ENCODE results near the gene TTC17. TPM values are rescaled to one million over a fixed set of nuclear protein-coding genes. Genes with fewer than 3 reads are reported as not detected.
"Not testable (repeated sequence)": the region's sequence is repeated elsewhere in the genome, so short reads cannot be mapped to it uniquely, and the experiment has no call there.

TTC17 gene
- total RNA-seq, 2 experiments from 2014 or later: 57.1 to 64.3 TPM

DNA sequence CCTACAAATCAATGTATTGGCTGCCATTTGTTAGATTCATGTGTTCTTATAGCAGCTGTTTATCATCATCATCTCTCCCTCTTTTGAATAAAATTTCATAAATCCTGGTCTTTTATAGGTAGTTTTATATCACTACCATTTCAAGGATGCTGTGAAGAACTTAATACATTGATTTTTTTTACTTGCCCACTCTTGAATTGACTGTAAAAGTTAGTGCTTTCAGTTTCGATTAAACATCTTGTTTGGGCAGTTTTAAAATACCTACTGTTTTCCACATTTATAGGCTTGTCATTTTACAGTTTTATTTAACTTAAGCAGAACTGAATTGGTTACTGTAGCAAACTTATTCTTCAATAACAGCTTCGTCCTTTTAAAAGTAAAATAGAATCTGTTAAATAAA is 59.5 kb downstream of the TTC17 start:
- Mint-ChIP-seq H3K4me1 (ENCODE audit: low read depth) (no peaks in the 10 kb centered on the region), H3K36me3 (ENCODE audit: low read depth) (peaks cover 6% of the 10 kb centered on the region), H3K9me3 (no peaks in the 10 kb centered on the region), H3K27me3 (ENCODE audit: low read depth) (no peaks in the 10 kb centered on the region), H3K4me3 (no peak overlapping the region), H3K27ac (no peak overlapping the region)
- CTCF ChIA-PET: interaction anchor here (1.5 kb wide), 1 partner anchor 15 kb away, joined by 3 read pairs; no protein-coding TSS in a partner anchor
- intact Hi-C loops (cut with micrococcal nuclease): loop anchor here (5.0 kb wide), 1 partner anchor 646 kb away; no protein-coding TSS in a partner anchor
- no peak for DNase-seq

- DNase-seq: peak; percentile 57
- Mint-ChIP-seq H3K4me3 (no peak overlapping the region), H3K27me3 (ENCODE audit: low read depth) (no peaks in the 10 kb centered on the region), H3K36me3 (ENCODE audit: low read depth) (peaks cover 3% of the 10 kb centered on the region), H3K9me3 (no peaks in the 10 kb centered on the region), H3K27ac (no peak overlapping the region), H3K4me1 (ENCODE audit: low read depth) (no peaks in the 10 kb centered on the region)
- intact Hi-C loops (cut with micrococcal nuclease): loop anchor here (1.0 to 5.0 kb wide), 2 partner anchors 108 to 647 kb away; partner anchors contain the start of gene API5
- CTCF ChIA-PET: no interaction called here
These were observed 60.7 kb downstream of the TTC17 start for GRCh38 chr11:43419460-43419859.

- H3K36me3 Mint-ChIP-seq (ENCODE audit: low read depth): peaks cover 29% of the 10 kb centered on the region
- intact Hi-C loops (cut with micrococcal nuclease): no loop called here
- peaks cover 2% of the 10 kb centered on the region for H3K4me1 Mint-ChIP-seq (ENCODE audit: low read depth)
- CTCF ChIA-PET: no interaction called here
- H3K4me3 Mint-ChIP-seq: no peak overlapping the region
- H3K27me3 Mint-ChIP-seq (ENCODE audit: low read depth): no peaks in the 10 kb centered on the region
- no peak overlapping the region for H3K27ac Mint-ChIP-seq
- no peaks in the 10 kb centered on the region for H3K9me3 Mint-ChIP-seq
- no peak for DNase-seq
These were observed 69.3 kb downstream of the TTC17 start for GRCh38 chr11:43427971-43428370.

GRCh38 chr11:43430916-43431315 is 72.2 kb downstream of the TTC17 start:
- peaks cover 37% of the 10 kb centered on the region for H3K36me3 Mint-ChIP-seq (ENCODE audit: low read depth)
- H3K4me3 Mint-ChIP-seq; DNase-seq; H3K4me1 Mint-ChIP-seq (ENCODE audit: low read depth); H3K27me3 Mint-ChIP-seq (ENCODE audit: low read depth); CTCF ChIA-PET; H3K9me3 Mint-ChIP-seq; H3K27ac Mint-ChIP-seq; intact Hi-C loops (cut with micrococcal nuclease): not testable (repeated sequence)

GRCh38 chr11:43434893-43435292 is 76.2 kb downstream of the TTC17 start:
- H3K27ac Mint-ChIP-seq: no peak overlapping the region
- CTCF ChIA-PET: interaction anchor here (0.5 kb wide), 1 partner anchor 1916 kb away, joined by 3 read pairs; no protein-coding TSS in a partner anchor
- H3K9me3 Mint-ChIP-seq: no peaks in the 10 kb centered on the region
- H3K27me3 Mint-ChIP-seq (ENCODE audit: low read depth): no peaks in the 10 kb centered on the region
- intact Hi-C loops (cut with micrococcal nuclease): no loop called here
- no peak for DNase-seq
- H3K36me3 Mint-ChIP-seq (ENCODE audit: low read depth): peaks cover 51% of the 10 kb centered on the region
- no peak overlapping the region for H3K4me3 Mint-ChIP-seq
- H3K4me1 Mint-ChIP-seq (ENCODE audit: low read depth): no peaks in the 10 kb centered on the region

- peaks cover 59% of the 10 kb centered on the region for H3K36me3 Mint-ChIP-seq (ENCODE audit: low read depth)
- no peak overlapping the region for H3K4me3 Mint-ChIP-seq
- H3K27me3 Mint-ChIP-seq (ENCODE audit: low read depth): no peaks in the 10 kb centered on the region
- H3K27ac Mint-ChIP-seq: no peak overlapping the region
- no peaks in the 10 kb centered on the region for H3K4me1 Mint-ChIP-seq (ENCODE audit: low read depth)
- intact Hi-C loops (cut with micrococcal nuclease): no loop called here
- no peaks in the 10 kb centered on the region for H3K9me3 Mint-ChIP-seq
- no peak for DNase-seq
- CTCF ChIA-PET: no interaction called here
These were observed 81.8 kb downstream of the TTC17 start for GRCh38 chr11:43440486-43440885.

GRCh38 chr11:43443811-43444210 is 85.1 kb downstream of the TTC17 start:
- H3K4me3 Mint-ChIP-seq: no peak overlapping the region
- no peak for DNase-seq
- no peaks in the 10 kb centered on the region for H3K27me3 Mint-ChIP-seq (ENCODE audit: low read depth)
- intact Hi-C loops (cut with micrococcal nuclease): no loop called here
- H3K4me1 Mint-ChIP-seq (ENCODE audit: low read depth): no peaks in the 10 kb centered on the region
- peaks cover 61% of the 10 kb centered on the region for H3K36me3 Mint-ChIP-seq (ENCODE audit: low read depth)
- CTCF ChIA-PET: no interaction called here
- no peak overlapping the region for H3K27ac Mint-ChIP-seq
- H3K9me3 Mint-ChIP-seq: no peaks in the 10 kb centered on the region

GRCh38 chr11:43447151-43447550 is 88.4 kb downstream of the TTC17 start:
- H3K4me1 Mint-ChIP-seq (ENCODE audit: low read depth): no peaks in the 10 kb centered on the region

GRCh38 chr11:43458486-43458885 is 99.8 kb downstream of the TTC17 start:
- Mint-ChIP-seq H3K27me3 (ENCODE audit: low read depth) (no peaks in the 10 kb centered on the region), H3K9me3 (peaks cover 3% of the 10 kb centered on the region), H3K27ac (no peak overlapping the region), H3K4me1 (ENCODE audit: low read depth) (no peaks in the 10 kb centered on the region), H3K36me3 (ENCODE audit: low read depth) (peaks cover 76% of the 10 kb centered on the region), H3K4me3 (no peak overlapping the region)
- DNase-seq: no peak
- intact Hi-C loops (cut with micrococcal nuclease): no loop called here
- CTCF ChIA-PET: no interaction called here

More at GRCh38 chr11:43447151-43447550, 88.4 kb downstream of the TTC17 start:
- intact Hi-C loops (cut with micrococcal nuclease): no loop called here
- Mint-ChIP-seq H3K27ac (no peak overlapping the region), H3K9me3 (no peaks in the 10 kb centered on the region), H3K36me3 (ENCODE audit: low read depth) (peaks cover 66% of the 10 kb centered on the region), H3K27me3 (ENCODE audit: low read depth) (no peaks in the 10 kb centered on the region), H3K4me3 (no peak overlapping the region)
- no peak for DNase-seq
- CTCF ChIA-PET: no interaction called here

DNA sequence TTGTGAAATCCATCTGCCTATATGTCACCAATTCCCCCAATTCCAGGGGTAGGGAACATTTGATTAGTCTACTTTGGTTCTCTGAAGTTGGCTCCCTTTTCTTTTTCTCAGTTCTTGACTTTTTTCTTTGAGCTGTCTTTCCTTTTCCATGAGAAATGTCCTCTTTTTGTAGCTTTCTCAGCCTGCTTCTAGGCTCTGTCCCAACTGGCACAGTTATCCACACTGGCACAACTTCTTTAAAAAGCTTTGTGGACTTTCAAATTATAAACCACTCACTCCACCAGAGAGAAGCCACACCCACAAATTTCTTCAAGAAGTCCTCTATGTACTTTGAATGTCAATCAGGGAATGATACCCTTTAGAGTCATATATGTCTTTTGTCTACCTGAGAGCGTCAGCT is 100.5 kb downstream of the TTC17 start:
- intact Hi-C loops (cut with micrococcal nuclease): no loop called here
- H3K4me3 Mint-ChIP-seq: no peak overlapping the region
- peaks cover 7% of the 10 kb centered on the region for H3K9me3 Mint-ChIP-seq
- peaks cover 79% of the 10 kb centered on the region for H3K36me3 Mint-ChIP-seq (ENCODE audit: low read depth)
- CTCF ChIA-PET: interaction anchor here (0.5 to 0.8 kb wide), 2 partner anchors 107 to 393 kb away, joined by 3 read pairs; no protein-coding TSS in a partner anchor
- no peaks in the 10 kb centered on the region for H3K4me1 Mint-ChIP-seq (ENCODE audit: low read depth)
- H3K27me3 Mint-ChIP-seq (ENCODE audit: low read depth): no peaks in the 10 kb centered on the region
- no peak overlapping the region for H3K27ac Mint-ChIP-seq
- no peak for DNase-seq

- no peaks in the 10 kb centered on the region for H3K4me1 Mint-ChIP-seq (ENCODE audit: low read depth)
- H3K36me3 Mint-ChIP-seq (ENCODE audit: low read depth): peaks cover 87% of the 10 kb centered on the region
- intact Hi-C loops (cut with micrococcal nuclease): no loop called here
- H3K4me3 Mint-ChIP-seq: no peak overlapping the region
- CTCF ChIA-PET: no interaction called here
- peaks cover 35% of the 10 kb centered on the region for H3K9me3 Mint-ChIP-seq
- no peak for DNase-seq
- H3K27ac Mint-ChIP-seq: no peak overlapping the region
- no peaks in the 10 kb centered on the region for H3K27me3 Mint-ChIP-seq (ENCODE audit: low read depth)
These were observed 103.6 kb downstream of the TTC17 start for GRCh38 chr11:43462359-43462758.

- intact Hi-C loops (cut with micrococcal nuclease): no loop called here
- Mint-ChIP-seq H3K4me1 (ENCODE audit: low read depth) (no peaks in the 10 kb centered on the region), H3K36me3 (ENCODE audit: low read depth) (peaks cover 51% of the 10 kb centered on the region), H3K27ac (no peak overlapping the region), H3K4me3 (no peak overlapping the region), H3K9me3 (peaks cover 45% of the 10 kb centered on the region), H3K27me3 (ENCODE audit: low read depth) (no peaks in the 10 kb centered on the region)
- CTCF ChIA-PET: interaction anchor here (1.1 kb wide), 1 partner anchor 61 kb away, joined by 3 read pairs; no protein-coding TSS in a partner anchor
- DNase-seq: no peak
These were observed 109.2 kb downstream of the TTC17 start for GRCh38 chr11:43467958-43468357.

DNA sequence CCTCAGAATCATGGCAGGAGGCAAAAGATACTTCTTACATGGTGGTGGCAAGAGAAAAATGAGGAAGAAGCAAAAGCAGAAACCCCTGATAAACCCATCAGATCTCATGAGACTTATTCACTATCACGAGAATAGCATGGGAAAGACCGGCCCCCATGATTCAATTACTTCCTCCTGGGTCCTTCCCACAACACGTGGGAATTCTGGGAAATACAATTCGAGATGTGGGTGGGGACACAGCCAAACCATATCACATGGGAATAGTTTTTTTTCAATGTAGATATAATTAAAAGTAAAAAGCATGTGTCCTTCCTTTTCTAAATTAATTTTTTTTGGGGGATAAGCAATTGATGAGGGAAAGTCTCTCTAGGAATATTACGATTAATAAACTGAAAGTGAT is 118.8 kb downstream of the TTC17 start:
- H3K36me3 Mint-ChIP-seq (ENCODE audit: low read depth): peaks cover 41% of the 10 kb centered on the region
- CTCF ChIA-PET; H3K4me3 Mint-ChIP-seq; intact Hi-C loops (cut with micrococcal nuclease); DNase-seq; H3K27me3 Mint-ChIP-seq (ENCODE audit: low read depth); H3K27ac Mint-ChIP-seq; H3K4me1 Mint-ChIP-seq (ENCODE audit: low read depth): not testable (repeated sequence)
- H3K9me3 Mint-ChIP-seq: peaks cover 37% of the 10 kb centered on the region

All from activated naive CD4-positive, alpha-beta T cell treated with anti-CD3 and anti-CD28 coated beads for 36 hours (primary cell).